ENCODE data around the gene RAB31.
A peak's percentile ranks its signal among the peaks of the same experiment; 100 is the strongest.

Gene RAB31

DNA sequence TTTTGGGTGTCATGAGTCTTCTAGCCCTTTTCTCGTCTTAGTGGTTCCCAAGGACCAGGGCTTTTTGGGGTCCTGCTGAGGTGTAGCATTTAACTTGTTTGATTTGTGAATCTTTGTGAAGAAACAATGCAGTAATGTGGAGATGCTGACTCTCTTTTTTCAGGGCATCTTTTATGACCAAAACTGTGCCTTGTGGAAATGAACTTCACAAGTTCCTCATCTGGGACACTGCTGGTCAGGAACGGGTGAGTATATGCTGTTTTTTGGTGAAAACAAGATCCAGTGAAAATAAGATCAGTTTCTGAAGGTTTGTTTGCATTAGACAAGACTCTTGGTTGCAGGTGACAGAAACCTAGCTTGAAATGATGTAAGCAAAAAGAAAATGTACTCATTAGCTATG is 83.9 kb downstream of the RAB31 start:
- no peak for DNase-seq (ENCODE audit: low spot score)

- DNase-seq (ENCODE audit: low spot score): no peak
Measured at GRCh38 chr18:9792565-9793245, 84.6 kb downstream of the RAB31 start.

DNA sequence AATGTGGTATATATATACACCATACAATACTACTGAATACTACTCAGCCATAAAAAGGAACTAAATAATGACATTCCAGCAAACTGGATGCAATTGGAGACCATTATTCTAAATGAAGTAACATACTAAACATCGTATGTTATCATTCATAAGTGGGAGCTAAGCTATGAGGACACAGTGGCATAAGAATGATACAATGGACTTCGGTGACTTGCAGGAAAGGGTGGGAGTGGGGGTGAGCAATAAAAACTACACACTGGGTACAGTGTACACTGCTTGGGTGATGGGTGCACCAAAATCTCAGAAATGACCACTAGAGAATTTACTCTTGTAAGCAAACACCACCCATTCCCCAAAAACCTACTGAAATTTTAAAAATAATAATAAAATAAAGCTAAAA is 87.9 kb downstream of the RAB31 start:
- no peak for DNase-seq (ENCODE audit: low spot score)

DNA sequence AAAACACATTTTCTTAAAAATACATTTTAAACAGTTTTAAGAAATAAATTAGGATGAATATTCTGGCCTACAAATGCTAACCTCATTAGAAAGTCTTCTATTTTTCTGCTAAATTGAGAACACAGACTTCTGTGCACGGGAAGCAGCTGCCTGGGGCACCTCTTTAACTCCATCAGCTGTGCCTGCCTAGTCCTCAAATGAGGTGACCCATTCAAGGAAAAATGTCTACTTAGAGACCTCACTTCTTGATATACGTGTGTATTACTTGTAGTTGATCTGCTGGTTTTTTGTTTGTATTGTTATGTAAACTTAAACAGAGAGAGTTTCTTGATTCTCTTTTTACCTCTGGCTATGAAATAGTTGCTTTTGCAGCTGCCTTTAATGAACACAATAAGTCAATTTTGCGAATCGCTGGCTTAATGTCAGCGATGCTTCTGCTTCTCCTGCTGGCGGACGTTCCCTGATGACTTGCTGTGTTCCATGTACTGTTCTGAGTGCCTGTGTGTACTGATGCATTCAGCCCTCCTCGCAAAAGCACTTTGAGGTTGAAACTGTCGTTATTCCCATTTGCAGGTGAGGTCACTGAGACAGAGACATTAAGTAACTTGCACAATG is 88.9 kb downstream of the RAB31 start:
- DNase-seq (ENCODE audit: low spot score): peak; percentile 92

- no peak for DNase-seq (ENCODE audit: low spot score)
Measured at GRCh38 chr18:9802175-9803062, 94.3 kb downstream of the RAB31 start.

DNA sequence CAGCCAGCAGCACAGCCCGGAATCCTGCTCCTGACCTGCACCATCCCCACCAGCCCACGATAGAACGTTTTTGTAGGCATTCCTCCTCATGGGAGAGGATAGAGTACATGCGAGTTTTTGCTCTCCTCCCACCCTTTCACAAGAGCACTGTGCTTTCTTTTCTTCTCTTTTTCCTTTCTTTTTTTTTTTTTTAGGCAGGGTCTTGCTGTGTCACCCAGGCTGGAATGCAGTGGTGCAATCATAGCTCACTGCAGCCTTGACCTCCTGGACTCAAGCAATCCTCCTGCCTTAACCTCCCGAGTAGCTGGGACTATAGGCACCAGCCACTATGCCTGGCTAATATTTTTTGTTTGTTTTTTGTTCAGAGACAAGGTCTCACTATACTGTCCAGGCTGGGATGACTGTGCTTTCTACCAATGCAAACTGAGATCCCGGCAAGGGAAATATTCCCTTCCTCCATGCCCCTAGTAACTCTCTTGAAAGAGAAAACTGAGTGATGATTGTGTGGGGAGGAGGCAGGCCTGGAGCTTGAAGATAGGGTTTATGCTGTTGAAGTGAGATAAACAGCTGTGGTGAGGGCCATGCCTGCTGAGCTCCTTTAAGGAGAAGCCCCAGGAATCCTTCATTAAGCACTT is 95.1 kb downstream of the RAB31 start:
- DNase-seq (ENCODE audit: low spot score): no peak

DNA sequence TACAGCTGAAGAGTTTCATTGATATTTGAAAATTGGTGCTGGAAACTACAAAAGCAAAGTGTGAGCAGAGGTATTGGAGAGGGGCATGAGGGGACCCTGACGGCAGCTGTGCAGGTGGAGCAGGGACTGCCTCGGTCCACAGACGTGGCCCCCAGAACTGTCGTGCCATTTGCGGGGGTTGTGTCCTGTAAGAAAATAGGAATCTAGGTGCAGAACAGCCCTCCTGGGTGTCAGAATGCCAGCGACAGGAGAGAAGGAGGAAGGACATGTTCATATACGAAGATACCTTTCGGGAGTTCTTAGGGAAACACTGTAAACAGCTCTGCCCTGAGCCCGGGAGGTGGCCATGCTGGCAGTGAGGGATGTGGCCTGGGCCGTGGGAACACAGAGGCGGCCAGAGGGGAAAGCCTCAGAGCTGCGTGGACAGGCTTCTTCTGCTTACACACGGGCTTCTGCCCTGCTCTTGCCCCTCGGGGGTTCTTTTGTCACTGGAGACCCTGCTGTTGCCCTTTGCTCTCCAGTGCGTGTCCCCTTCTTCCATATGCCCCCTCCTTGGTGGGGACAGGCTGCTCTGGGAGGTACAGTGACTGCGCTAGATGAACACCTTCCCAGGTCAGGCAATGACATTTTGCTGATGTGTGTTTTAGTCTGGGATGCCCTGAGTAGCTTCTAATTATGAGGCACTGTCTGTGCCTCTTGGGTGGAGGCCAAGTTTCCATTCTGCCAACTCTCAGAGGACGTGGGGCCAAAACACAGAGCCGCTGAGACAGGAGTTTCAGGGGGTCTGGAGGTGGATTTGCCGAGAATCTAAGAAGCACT is 95.8 kb downstream of the RAB31 start:
- DNase-seq (ENCODE audit: low spot score): peak; percentile 75

DNA sequence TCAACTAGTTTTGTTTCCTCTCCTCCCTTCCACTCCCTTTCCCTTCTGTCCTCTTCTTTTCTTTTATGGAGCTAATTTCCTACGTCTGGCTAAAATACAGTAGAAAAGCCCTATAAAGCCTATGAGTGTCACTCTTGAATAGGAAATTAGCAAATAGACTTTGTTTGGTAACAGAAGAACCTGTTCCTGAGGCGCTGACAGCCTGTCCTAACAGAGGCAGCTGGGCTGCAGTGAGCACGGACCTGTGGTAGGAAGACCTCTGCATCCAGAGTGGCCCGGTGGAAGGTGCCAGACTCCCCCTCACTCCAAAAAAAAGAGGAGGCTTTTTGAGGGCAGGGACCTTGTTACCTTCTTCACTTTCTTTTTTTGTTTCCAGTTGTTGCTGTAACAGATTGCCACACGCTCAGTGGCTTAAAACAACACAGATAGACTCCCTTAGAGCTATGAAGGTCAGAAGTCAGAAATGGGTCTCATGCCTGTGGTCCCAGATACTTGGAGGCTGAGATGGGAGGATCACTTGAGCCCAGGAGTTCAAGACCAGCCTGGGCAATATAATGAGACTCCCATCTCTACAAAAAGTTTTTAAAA is 96.5 kb downstream of the RAB31 start:
- no peak for DNase-seq (ENCODE audit: low spot score)

- DNase-seq (ENCODE audit: low spot score): no peak
Measured at GRCh38 chr18:9806905-9807304, 98.8 kb downstream of the RAB31 start.

- DNase-seq (ENCODE audit: low spot score): peak; percentile 81
Measured at GRCh38 chr18:9808295-9809241, 100.5 kb downstream of the RAB31 start.

DNA sequence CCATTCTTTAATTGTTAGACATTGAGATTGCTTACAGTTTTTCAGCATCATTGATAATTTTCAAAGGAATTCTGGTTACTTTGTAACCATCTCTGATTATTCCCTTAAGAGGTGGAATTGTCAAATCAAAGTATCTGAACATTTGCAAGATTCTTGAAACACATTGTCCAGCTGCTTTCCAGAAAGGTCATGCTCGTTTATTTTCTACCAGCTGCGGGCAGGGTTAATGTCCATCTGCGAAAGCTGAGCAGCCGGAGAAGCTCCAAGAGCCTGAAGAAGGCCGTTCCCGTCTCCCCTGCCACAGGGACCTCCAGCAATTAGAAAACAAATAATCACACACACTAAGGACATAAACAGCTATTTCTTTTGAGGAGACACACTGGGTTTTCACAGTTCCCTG is 101.6 kb downstream of the RAB31 start:
- DNase-seq (ENCODE audit: low spot score): no peak

DNA sequence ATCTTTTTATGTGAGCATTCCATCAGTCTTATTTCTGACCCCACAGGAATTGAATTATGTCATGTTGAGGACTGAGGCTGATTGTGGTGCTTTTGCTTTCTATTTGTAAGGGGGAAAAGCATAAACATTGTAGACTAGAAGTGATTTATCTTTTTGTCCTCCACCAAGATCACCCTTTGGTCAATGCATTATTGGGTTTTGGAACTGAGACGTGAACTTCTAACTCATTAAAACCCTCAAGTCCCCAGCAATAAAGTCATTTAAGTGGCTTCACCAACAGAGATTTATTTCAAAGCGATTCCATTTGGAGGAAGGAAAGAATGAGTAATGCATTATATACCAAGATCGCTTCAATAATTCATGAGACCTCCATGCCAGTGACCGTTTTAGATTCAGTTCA is 102.2 kb downstream of the RAB31 start:
- DNase-seq (ENCODE audit: low spot score): no peak

- DNase-seq (ENCODE audit: low spot score): no peak
Measured at GRCh38 chr18:9810994-9811705, 103.0 kb downstream of the RAB31 start.

DNA sequence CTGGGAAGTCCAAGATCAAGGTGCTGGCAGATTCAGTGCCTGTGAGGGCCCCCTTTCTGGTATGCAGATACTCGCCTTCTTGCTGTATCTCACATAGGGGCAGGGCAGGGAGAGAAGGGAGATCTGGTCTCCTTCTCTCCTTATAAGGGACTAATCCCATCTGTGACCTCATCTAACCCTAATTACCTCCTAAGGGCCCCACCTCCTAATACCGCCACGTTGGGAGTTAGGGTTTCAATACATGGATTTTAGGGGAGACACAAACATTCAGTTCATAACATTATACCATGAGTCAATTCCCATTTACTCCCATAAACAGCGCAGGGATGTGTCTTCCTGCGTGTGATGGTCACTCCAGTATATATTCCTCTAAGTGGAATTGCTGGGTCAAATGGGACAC is 103.9 kb downstream of the RAB31 start:
- DNase-seq (ENCODE audit: low spot score): no peak

DNA sequence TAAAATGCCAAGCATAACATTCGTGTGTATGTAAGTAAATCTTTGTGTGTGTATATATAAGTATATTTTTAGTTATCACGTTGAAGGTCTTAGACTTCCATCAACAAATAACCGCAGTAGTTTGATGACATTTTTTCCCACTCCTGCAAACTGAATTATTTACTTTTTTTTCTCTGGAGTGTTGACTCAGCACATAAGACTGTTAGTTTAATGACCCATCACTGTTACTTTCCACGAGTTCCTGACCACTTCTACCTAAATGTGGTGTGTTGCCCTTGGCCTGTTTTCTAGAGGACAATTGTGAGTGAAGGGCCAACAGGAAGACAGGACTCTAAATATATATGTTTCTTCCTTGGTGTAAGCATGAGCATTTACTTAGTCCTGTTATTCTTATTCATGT is 106.3 kb downstream of the RAB31 start:
- no peak for DNase-seq (ENCODE audit: low spot score)

- DNase-seq (ENCODE audit: low spot score): no peak
Measured at GRCh38 chr18:9817286-9817685, 109.2 kb downstream of the RAB31 start.

- no peak for DNase-seq (ENCODE audit: low spot score)
Measured at GRCh38 chr18:9817725-9818422, 109.8 kb downstream of the RAB31 start.

DNA sequence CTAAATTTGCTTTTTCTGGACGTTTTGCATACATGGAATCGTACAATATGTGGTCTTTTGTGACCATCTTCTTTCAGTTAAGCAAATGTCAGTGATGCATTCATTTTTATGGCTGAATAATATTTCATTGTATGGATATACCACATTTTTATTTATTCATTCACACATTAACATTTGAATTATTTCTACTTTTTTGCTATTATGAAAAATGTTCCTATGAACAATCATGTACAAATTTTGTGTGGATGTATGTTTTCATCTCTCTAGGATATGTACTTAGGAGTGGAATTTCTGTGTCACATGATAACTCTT is 110.3 kb downstream of the RAB31 start:
- no peak for DNase-seq (ENCODE audit: low spot score)

DNA sequence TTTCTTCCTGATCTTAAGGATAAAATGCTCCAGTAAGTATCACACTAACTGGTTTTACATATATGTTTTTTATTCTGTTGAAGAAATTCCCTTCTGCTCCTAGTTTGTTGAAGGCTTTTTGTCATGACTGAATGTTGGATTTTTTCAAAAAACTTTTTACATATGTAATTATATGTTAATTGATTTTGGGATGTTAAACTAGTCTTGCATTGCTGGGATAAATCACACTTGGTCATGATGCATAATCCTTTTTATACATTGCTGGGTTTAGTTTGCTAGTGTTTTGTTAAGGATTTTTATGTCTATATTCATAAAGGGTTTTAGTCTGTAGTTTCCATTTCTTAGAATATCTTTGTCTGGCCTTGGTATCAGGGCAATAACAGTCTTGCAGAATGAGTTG is 112.0 kb downstream of the RAB31 start:
- no peak for DNase-seq (ENCODE audit: low spot score)
